NCI-H146 (cell line): Measurements from ENCODE around the gene DHRS9.
"Not testable (repeated sequence)": the region's sequence is repeated elsewhere in the genome, so short reads cannot be mapped to it uniquely, and the experiment has no call there.

Source experiments
- DNase-seq: peaks from one replicate; lab custom pipeline; 2025; lab: John Stamatoyannopoulos, UW

Gene DHRS9

GRCh38 chr2:169136428-169136827, 67.1 kb downstream of the DHRS9 start:
- DNase-seq: not testable (repeated sequence)

- DNase-seq: no peak
Observed at GRCh38 chr2:169136885-169137534, 67.6 kb downstream of the DHRS9 start.

GRCh38 chr2:169137924-169138323, 68.6 kb downstream of the DHRS9 start:
- DNase-seq: no peak

- DNase-seq: no peak
Observed at GRCh38 chr2:169139145-169139544, 69.8 kb downstream of the DHRS9 start.

- no peak for DNase-seq
Observed at GRCh38 chr2:169139993-169140767, 70.8 kb downstream of the DHRS9 start.

- no peak for DNase-seq
Observed at GRCh38 chr2:169141713-169142352, 72.5 kb downstream of the DHRS9 start.

GRCh38 chr2:169143998-169144397, 74.6 kb downstream of the DHRS9 start:
- no peak for DNase-seq
